HL-60 (cell line): ENCODE data around the gene IFNLR1.

Experiments used
- CTCF ChIP-seq: IDR thresholded peaks from one replicate; pipeline ENCODE4 v1.5.1; 2011; ENCODE audit warnings: low read length, control low read depth, inconsistent platforms; ENCODE audit not compliant: insufficient read depth
- POLR2AphosphoS5 ChIP-seq: IDR thresholded peaks from 2 replicates; pipeline ENCODE4 v1.6.1; 2012; ENCODE audit warnings: low read depth

- TF ChIP-seq CTCF (no peak), POLR2AphosphoS5 (no peak)
Measured at GRCh38 chr1:24216276-24217074, 29.4 kb upstream of the IFNLR1 start.
